Mesenchymal stem cell (in vitro differentiated cells and primary cell): ENCODE results near the gene PLXDC2.

Experiments used
- DNase-seq: peaks from one replicate; pipeline ENCODE4 v3.0.0-alpha.2; 2013
- H2AFZ ChIP-seq: one replicate; pipeline ENCODE4 v1.6.1; 2013; ENCODE audit warnings: low read depth, mild to moderate bottlenecking, control low read depth, inconsistent platforms, low read length, moderate library complexity
- H2AK5ac ChIP-seq: 2 replicates; pipeline ENCODE4 v1.6.1; 2013; ENCODE audit warnings: low read length, moderate library complexity, mild to moderate bottlenecking, inconsistent platforms; ENCODE audit not compliant: severe bottlenecking
- H2BK120ac ChIP-seq: one replicate; pipeline ENCODE4 v1.6.1; 2013; ENCODE audit warnings: low read depth, mild to moderate bottlenecking, inconsistent platforms, low read length, moderate library complexity
- H2BK12ac ChIP-seq, 2 experiments: one replicate each; pipeline ENCODE4 v1.6.1; 2013; ENCODE audit warnings: inconsistent platforms in 2 of 2, low read length in 2 of 2, mild to moderate bottlenecking in 2 of 2, moderate library complexity in 2 of 2, control low read depth in 1 of 2
- H2BK15ac ChIP-seq: one replicate; pipeline ENCODE4 v1.6.1; 2013; ENCODE audit warnings: mild to moderate bottlenecking, low read depth, inconsistent platforms; ENCODE audit not compliant: poor library complexity, severe bottlenecking
- H2BK5ac ChIP-seq: 2 replicates; pipeline ENCODE4 v1.6.1; 2013; ENCODE audit warnings: low read depth, mild to moderate bottlenecking, low read length, control low read depth, inconsistent platforms; ENCODE audit not compliant: poor library complexity, severe bottlenecking
- H3K14ac ChIP-seq, 2 experiments: one replicate each; pipeline ENCODE4 v1.6.1; 2013; ENCODE audit warnings: inconsistent platforms in 2 of 2, low read length in 2 of 2, control low read depth in 1 of 2, mild to moderate bottlenecking in 1 of 2, moderate library complexity in 1 of 2
- H3K18ac ChIP-seq, 2 experiments: one replicate each; pipeline ENCODE4 v1.6.1; 2013; ENCODE audit warnings: inconsistent platforms in 2 of 2, low read length in 2 of 2, control low read depth in 1 of 2, low read depth in 1 of 2, mild to moderate bottlenecking in 1 of 2
- H3K23ac ChIP-seq, 2 experiments: one replicate each; pipeline ENCODE4 v1.6.1; 2013; ENCODE audit warnings: inconsistent platforms in 2 of 2, low read length in 2 of 2, mild to moderate bottlenecking in 2 of 2, moderate library complexity in 2 of 2, control low read depth in 1 of 2
- H3K27ac ChIP-seq: 2 replicates; pipeline ENCODE4 v1.5.1; 2013; ENCODE audit warnings: mild to moderate bottlenecking, moderate library complexity, low read length, control low read depth, inconsistent platforms; ENCODE audit not compliant: poor library complexity, severe bottlenecking
- H3K27me3 ChIP-seq, 2 experiments: 2 replicates each; pipeline versions ENCODE4 v1.6.1 to v1.7.0; 2013; ENCODE audit warnings: low read length in 2 of 2, mild to moderate bottlenecking in 2 of 2, moderate library complexity in 2 of 2, control low read depth in 1 of 2, inconsistent platforms in 1 of 2; ENCODE audit not compliant: control insufficient read depth in 1 of 2, insufficient read depth in 1 of 2
- H3K36me3 ChIP-seq, 2 experiments: 2 replicates each; pipeline versions ENCODE4 v1.6.1 to v1.7.0; 2013; ENCODE audit warnings: low read length in 2 of 2, control low read depth in 1 of 2, inconsistent platforms in 1 of 2, low read depth in 1 of 2, mild to moderate bottlenecking in 1 of 2; ENCODE audit not compliant: insufficient read depth in 2 of 2, control insufficient read depth in 1 of 2
- H3K4ac ChIP-seq, 2 experiments: one replicate each; pipeline ENCODE4 v1.6.1; 2013; ENCODE audit warnings: inconsistent platforms in 2 of 2, low read length in 2 of 2, mild to moderate bottlenecking in 2 of 2, moderate library complexity in 2 of 2, control low read depth in 1 of 2, low read depth in 1 of 2
- H3K4me1 ChIP-seq: 2 replicates; pipeline ENCODE4 v1.6.1; 2013; ENCODE audit warnings: low read depth, low read length, control low read depth; ENCODE audit not compliant: control insufficient read depth, insufficient read depth
- H3K4me2 ChIP-seq: 2 replicates; pipeline ENCODE4 v1.6.1; 2013; ENCODE audit warnings: low read length, mild to moderate bottlenecking, inconsistent platforms; ENCODE audit not compliant: poor library complexity, severe bottlenecking
- H3K4me3 ChIP-seq, 2 experiments: 2 replicates each; pipeline versions ENCODE4 v1.5.1 to v1.7.0; 2013; ENCODE audit warnings: low read length in 2 of 2, mild to moderate bottlenecking in 2 of 2, control low read depth in 1 of 2, low read depth in 1 of 2; ENCODE audit not compliant: insufficient read depth in 1 of 2
- H3K79me1 ChIP-seq: replicated peaks from 2 replicates; pipeline ENCODE4 v1.6.1; 2013; ENCODE audit warnings: mild to moderate bottlenecking, control low read depth, low read length, inconsistent platforms; ENCODE audit not compliant: poor library complexity, severe bottlenecking
- H3K9ac ChIP-seq: 2 replicates; pipeline ENCODE4 v1.7.0; 2013; ENCODE audit warnings: mild to moderate bottlenecking, low read length, moderate library complexity
- H3K9me3 ChIP-seq: 2 replicates; pipeline ENCODE4 v1.7.0; 2013; ENCODE audit warnings: mild to moderate bottlenecking, low read length; ENCODE audit not compliant: control insufficient read depth
- H4K8ac ChIP-seq: one replicate; pipeline ENCODE4 v1.6.1; 2013; ENCODE audit warnings: inconsistent platforms, mild to moderate bottlenecking, low read length, moderate library complexity
- H4K91ac ChIP-seq: one replicate; pipeline ENCODE4 v1.6.1; 2013; ENCODE audit warnings: mild to moderate bottlenecking, low read length, inconsistent platforms
- WGBS: methylation state at CpG from one replicate; pipeline ENCODE4 v1.1.7; 2013; ENCODE audit warnings: mixed read lengths; 5-methylcytosine and 5-hydroxymethylcytosine counted together

PLXDC2 gene

GRCh38 chr10:20233423-20233822 lies 417.2 kb downstream of the PLXDC2 start:
- no peak overlapping the region for H3K14ac ChIP-seq
- H3K27ac ChIP-seq, result no peak overlapping the region
- H4K91ac ChIP-seq, result no peak overlapping the region
- no peak overlapping the region for H2BK15ac ChIP-seq
- H3K4me2 ChIP-seq, result no peak overlapping the region
- H4K8ac ChIP-seq, result no peak overlapping the region
- no peaks in the 10 kb centered on the region for H3K79me1 ChIP-seq
- no peak for DNase-seq
- H2AK5ac ChIP-seq, result no peak overlapping the region
- H3K9ac ChIP-seq, result no peak overlapping the region
- H2BK12ac ChIP-seq, result no peak overlapping the region
- H2BK120ac ChIP-seq, result no peak overlapping the region
- H3K18ac ChIP-seq, result no peak overlapping the region
- H3K4me1 ChIP-seq, result no peaks in the 10 kb centered on the region
- no peaks in the 10 kb centered on the region for H3K9me3 ChIP-seq
- no peak overlapping the region for H2BK5ac ChIP-seq
- H3K23ac ChIP-seq, result no peak overlapping the region
- H3K27me3 ChIP-seq, result no peaks in the 10 kb centered on the region
- no peak overlapping the region for H3K4ac ChIP-seq
- H2AFZ ChIP-seq, result no peak overlapping the region
- no peaks in the 10 kb centered on the region for H3K36me3 ChIP-seq
- H3K4me3 ChIP-seq, result no peak overlapping the region

DNA sequence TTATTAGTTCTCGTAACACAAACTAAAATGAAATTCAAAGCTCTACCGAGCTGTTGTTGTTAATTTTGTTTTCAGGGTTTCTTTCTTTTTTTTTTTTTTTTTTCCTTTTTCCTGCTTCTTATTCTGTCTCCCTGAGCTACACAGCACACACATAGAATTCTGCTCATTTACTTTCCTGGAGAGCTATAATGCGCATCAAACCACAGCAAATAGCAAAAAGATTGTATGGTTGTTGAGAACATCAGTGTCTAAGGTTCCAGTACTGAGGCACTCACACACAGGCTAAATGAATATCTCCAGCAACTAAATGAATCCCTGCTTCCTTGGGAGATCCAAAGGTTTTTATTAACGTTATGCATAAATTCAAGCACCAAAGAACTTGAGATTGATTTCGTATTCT lies 418.3 kb downstream of the PLXDC2 start:
- Histone ChIP-seq H3K27me3 (no peaks in the 10 kb centered on the region), H3K23ac (no peak overlapping the region), H2BK120ac (no peak overlapping the region), H4K8ac (no peak overlapping the region), H3K4me1 (no peaks in the 10 kb centered on the region), H2BK5ac (no peak overlapping the region), H4K91ac (no peak overlapping the region), H3K18ac (no peak overlapping the region), H3K27ac (no peak overlapping the region), H3K79me1 (no peaks in the 10 kb centered on the region), H3K14ac (no peak overlapping the region), H2AFZ (no peak overlapping the region), H3K9ac (no peak overlapping the region), H2AK5ac (no peak overlapping the region), H2BK15ac (no peak overlapping the region), H3K4me2 (no peak overlapping the region), H2BK12ac (no peak overlapping the region), H3K36me3 (no peaks in the 10 kb centered on the region), H3K9me3 (no peaks in the 10 kb centered on the region), H3K4ac (no peak overlapping the region), H3K4me3 (no peak overlapping the region)
- DNase-seq, result no peak
- WGBS, result 100% methylated on average over 2 of the region's 5 CpGs

GRCh38 chr10:20237091-20237570 lies 420.9 kb downstream of the PLXDC2 start:
- H3K79me1 ChIP-seq, result no peaks in the 10 kb centered on the region
- H2AK5ac ChIP-seq, result no peak overlapping the region
- no peak overlapping the region for H2BK5ac ChIP-seq
- H2AFZ ChIP-seq, result no peak overlapping the region
- H3K14ac ChIP-seq, result no peak overlapping the region
- H3K27me3 ChIP-seq, result no peaks in the 10 kb centered on the region
- no peak for DNase-seq
- no peak overlapping the region for H4K91ac ChIP-seq
- H3K4me2 ChIP-seq, result no peak overlapping the region
- H3K4ac ChIP-seq, result no peak overlapping the region
- WGBS, result no CpG with 5 or more reads among the region's 2 CpGs
- no peak overlapping the region for H3K23ac ChIP-seq
- no peaks in the 10 kb centered on the region for H3K4me1 ChIP-seq
- no peak overlapping the region for H3K9ac ChIP-seq
- H3K9me3 ChIP-seq, result no peaks in the 10 kb centered on the region
- no peak overlapping the region for H2BK120ac ChIP-seq
- H3K18ac ChIP-seq, result no peak overlapping the region
- no peak overlapping the region for H3K4me3 ChIP-seq
- no peak overlapping the region for H3K27ac ChIP-seq
- no peak overlapping the region for H2BK15ac ChIP-seq
- H3K36me3 ChIP-seq, result no peaks in the 10 kb centered on the region
- no peak overlapping the region for H2BK12ac ChIP-seq
- no peak overlapping the region for H4K8ac ChIP-seq

DNA sequence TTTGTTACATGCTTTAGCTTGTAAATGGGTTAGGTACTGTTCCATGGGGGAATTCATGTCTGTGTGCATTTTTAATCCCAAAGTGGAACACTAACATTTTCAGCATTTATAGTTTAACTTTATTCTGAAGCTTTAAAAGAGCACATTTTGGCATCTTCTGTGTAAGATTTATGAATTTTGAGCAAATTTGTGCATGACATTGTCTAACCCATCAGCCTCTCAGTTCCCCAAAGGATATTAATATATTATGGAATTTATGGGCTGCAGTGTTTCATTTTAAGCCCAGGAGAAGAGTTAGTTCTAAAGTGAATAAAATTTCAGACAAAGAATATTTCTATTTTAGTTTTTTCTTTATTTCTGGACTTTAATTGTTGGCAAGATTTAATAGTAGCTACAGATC lies 421.4 kb downstream of the PLXDC2 start:
- H4K91ac ChIP-seq, result no peak overlapping the region
- H3K36me3 ChIP-seq, result no peaks in the 10 kb centered on the region
- H4K8ac ChIP-seq, result no peak overlapping the region
- H3K4me2 ChIP-seq, result no peak overlapping the region
- H3K9ac ChIP-seq, result no peak overlapping the region
- no peak overlapping the region for H2BK15ac ChIP-seq
- no peak overlapping the region for H3K4ac ChIP-seq
- DNase-seq, result no peak
- H3K14ac ChIP-seq, result no peak overlapping the region
- H3K9me3 ChIP-seq, result no peaks in the 10 kb centered on the region
- H3K23ac ChIP-seq, result no peak overlapping the region
- no peak overlapping the region for H2BK5ac ChIP-seq
- H3K27me3 ChIP-seq, result no peaks in the 10 kb centered on the region
- no peak overlapping the region for H3K18ac ChIP-seq
- no peak overlapping the region for H3K27ac ChIP-seq
- no peak overlapping the region for H3K4me3 ChIP-seq
- H3K79me1 ChIP-seq, result no peaks in the 10 kb centered on the region
- no peaks in the 10 kb centered on the region for H3K4me1 ChIP-seq
- H2BK12ac ChIP-seq, result no peak overlapping the region
- H2BK120ac ChIP-seq, result no peak overlapping the region
- no peak overlapping the region for H2AFZ ChIP-seq
- H2AK5ac ChIP-seq, result no peak overlapping the region
